GM19395 (cell line): Measurements from ENCODE around the gene IL20.
"Not testable (repeated sequence)": the region's sequence is repeated elsewhere in the genome, so short reads cannot be mapped to it uniquely, and the experiment has no call there.

ENCODE experiments used
- ATAC-seq: cut with Tn5 transposase; IDR thresholded peaks from one replicate; pipeline ENCODE4 v1.9.1; 2021; ENCODE audit warnings: mild to moderate bottlenecking, moderate library complexity; ENCODE audit not compliant: unreplicated experiment

The IL20 gene

DNA sequence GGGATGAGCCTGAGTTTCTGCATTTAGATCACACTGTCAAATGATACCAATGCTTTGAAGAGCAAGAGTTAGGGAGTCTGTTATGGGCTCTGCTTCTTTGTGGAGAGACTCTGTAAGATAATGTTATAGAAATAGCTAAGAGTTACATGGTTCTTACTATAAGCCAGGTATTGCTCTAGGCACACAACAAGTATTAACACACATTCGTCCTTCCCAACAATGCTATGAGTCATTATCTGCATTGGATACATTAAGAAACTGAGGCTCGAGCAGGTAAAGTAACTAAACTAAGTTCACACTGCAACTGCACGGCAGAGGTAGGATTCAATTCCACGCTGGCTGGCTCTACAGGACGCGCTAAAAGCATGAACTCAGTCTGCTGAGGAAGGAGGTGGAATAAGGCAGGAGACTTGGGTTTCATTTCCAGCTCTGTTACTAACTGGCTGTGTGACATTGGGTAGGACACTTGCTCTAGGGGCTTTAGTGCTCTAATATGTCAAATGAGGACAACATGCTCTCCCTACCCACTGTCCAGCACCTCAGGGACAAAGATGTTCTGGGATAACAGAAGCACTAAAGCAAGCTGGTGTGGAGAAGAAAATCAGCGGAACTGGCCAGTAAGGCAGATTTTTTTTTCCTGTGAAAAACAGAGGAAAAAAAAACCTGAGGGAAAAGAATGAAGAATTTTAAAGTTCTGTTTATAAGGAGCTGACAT, 23.7 kb upstream of the IL20 start:
- ATAC-seq: no peak

DNA sequence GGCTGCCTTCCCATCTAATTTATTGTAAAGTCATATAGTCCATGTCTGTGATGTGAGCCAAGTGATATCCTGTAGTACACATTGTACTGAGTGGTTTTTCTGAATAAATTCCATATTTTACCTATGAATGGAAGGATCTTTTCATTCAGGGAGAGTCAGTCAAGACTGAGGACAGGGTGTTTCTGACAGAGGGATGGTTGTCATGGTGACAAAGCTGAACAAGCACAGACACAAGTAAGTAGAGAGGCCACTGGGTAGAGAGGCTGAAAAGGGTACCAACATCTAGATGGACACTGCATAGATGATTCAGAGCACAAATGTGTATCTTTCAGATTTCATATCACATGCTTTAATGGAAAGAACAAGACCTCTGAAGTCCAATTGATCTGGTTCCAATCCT, 22.6 kb upstream of the IL20 start:
- no peak for ATAC-seq

DNA sequence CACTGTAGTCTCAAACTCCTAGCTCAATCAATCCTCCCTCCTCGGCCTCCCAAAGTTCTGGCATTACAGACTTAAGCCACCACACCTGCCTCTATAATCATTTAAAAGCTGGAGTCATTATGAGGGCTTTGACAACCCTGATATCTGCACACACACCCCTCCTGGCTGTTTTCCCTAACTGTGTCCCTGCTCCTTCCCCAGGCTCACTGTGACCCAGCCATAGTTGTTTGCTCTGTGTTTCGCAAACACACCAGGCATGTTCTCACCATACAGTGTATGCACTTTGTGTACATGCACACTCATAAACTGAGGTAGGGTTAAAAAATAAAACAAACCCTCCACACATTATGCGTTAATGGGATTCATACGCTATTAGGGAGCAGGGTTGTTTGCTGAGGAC, 21.8 kb upstream of the IL20 start:
- no peak for ATAC-seq

DNA sequence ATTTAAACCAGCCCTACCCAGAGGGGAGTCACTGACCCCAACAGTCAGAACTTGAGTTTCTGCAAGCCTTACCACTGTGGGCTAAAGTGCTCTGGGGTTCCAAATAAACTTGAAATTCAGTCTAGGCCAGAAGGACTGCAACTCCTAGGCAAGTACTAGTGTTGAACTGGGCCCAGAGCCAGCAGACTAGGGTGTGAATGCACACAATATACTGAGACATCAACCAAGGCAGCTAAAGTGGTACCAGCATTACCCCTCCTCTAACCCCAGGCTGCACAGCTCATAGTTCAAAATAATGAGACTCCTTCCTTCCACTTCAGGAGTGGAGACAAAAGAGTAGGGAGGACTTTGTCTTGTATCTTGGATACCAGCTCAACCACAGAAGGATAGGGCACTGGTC, 18.9 kb upstream of the IL20 start:
- ATAC-seq: no peak

DNA sequence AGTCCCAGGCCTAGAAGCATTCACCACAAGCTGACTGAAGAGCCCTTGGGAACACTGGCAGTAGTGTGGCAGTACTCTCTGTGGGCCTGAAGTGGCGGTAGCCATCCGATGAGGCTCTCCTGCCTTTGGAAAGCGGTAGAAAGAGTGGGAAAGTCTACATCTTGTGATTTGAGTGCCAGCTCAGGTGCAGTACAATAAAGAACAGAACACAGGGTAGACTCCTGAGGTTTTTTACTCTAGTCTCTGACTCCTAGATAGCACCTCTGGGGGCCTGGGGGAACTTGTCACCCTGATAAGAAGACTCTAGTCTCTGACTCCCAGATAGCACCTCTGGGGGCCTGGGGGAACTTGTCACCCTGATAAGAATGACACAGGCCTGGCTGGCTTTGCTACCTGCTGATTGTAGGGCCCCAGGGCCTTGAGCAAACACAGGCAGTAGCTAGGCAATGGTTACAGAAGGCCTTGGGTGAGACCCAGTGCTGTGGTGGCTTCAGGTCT, 18.0 kb upstream of the IL20 start:
- no peak for ATAC-seq

DNA sequence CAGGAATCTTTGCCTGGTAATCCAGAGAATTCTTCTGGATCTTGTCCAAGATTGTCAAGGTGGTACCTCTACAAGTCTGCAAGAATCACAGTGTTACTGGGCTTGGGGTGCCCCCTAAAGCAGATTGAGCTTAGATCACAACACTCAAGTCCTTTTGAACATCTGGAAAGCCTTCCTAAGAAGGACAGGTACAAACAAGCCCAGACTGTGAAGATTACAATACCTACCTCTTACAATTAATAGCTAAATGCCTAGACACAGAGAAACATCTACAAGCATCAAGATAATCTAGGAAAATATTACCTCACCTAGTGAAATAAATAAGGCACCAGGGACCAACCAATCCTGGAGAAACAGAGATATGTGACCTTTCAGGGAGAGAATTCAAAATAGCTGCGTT, 17.5 kb upstream of the IL20 start:
- no peak for ATAC-seq

DNA sequence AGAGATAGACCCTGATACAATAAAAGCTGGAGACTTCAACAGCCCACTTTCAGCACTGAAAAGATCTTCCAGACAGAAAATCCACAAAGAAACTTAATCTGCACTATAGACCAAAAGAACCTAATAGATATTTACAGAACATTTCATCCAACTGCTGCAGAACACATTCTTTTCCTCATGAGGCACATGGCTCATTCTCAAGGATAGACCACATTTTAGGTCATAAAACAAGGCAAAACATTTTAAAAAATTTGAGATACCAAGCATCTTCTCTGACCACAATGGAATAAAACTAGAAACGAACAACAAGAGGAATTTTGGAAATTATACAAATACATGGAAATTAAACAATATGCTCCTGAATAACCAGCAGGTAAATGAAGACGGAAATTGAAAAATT, 15.0 kb upstream of the IL20 start:
- ATAC-seq: no peak

DNA sequence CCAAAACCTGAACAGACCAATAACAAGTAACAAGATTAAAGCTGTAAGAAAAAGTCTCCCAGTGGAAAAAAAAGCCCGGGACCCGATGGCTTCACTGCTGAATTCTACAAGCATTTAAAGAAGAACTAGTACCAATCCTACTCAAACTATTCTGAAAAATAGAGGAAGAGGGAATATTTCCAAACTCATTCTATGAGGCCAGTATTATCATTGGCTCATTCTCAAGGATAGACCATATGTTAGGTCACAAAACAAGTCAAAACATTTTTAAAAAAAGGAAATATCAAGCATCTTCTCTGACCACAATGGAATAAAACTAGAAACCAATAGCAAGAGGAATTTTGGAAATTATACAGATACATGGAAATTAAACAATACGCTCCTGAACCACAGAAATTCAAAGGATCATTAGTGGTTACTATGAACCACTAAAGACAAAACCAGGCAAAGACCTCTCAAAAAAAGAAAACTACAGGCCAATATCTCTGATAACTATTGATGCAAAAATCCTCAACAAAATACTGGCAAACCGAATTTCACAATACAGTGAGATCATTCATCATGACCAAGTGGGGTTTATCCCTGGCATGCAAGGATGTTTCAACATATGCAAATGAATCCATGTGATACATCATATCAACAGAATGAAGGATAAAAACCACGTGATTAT, 13.9 kb upstream of the IL20 start:
- ATAC-seq: no peak

DNA sequence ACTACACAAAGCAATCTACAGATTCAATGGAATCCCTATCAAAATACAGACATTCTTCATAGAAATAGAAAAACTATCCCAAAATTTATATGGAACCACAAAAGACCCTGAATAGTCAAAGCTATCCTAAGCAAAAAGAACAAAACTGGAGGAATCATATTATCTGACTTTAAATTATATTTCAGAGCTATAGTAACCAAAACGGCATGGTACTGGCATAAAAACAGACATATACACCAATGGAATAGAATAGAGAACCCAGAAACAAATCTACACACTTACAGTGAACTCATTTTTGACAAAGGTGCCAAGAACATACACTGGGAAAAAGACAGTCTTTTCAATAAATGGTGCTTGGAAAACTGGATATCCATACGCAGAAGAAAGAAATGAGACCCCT, 12.8 kb upstream of the IL20 start:
- ATAC-seq: not testable (repeated sequence)

DNA sequence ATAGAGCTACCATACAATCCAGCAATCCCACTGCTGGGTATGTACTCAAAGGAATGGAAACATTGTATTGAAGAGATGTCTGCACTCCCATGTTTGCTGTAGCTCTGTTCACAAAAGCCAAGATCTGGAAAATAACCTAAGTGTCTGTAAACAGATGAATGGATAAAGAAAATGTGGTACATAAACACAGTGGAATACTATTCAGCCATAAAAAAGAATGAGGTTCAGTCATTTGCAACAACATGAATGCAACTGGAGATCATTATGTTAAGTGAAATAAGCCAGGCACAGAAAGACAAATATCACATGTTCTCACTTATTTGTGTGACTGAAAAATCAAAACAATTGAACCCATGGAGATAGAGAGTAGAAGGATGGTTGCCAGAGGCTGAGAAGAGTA, 11.7 kb upstream of the IL20 start:
- ATAC-seq: not testable (repeated sequence)

DNA sequence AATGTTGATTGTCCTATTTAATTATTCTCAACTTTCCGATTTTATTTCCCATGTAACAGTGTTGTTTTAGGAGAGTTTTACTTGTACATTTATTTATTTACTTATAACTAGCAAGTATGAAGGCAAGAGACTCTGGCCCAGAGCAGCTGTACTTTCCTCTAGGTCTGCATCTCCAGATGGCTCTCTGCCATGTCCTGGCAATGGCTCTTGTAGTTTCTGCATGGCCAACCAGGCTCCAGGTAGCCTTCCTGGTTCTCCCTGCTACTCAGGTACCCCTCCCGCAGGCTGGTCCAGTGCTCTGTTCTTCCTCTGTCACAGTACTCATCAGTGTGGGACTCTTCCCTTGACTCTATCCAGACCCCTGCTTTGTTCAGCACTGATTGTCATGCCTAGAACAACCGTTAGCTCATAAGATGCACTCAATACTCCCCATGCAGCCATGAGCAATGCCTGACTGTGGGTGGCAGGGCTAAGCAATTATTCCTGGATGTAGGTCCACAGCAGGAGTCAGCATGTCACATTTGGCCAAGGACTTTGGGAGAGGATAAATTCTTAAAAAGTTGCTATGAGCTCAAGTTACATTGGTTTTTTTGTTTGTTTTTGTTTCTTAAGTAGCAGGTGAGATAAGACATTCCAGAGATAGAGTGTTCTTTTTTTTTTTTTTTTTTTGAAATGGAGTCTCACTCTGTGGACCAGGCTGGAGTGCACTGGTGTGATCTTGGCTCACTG, 10.9 kb upstream of the IL20 start:
- ATAC-seq: no peak

DNA sequence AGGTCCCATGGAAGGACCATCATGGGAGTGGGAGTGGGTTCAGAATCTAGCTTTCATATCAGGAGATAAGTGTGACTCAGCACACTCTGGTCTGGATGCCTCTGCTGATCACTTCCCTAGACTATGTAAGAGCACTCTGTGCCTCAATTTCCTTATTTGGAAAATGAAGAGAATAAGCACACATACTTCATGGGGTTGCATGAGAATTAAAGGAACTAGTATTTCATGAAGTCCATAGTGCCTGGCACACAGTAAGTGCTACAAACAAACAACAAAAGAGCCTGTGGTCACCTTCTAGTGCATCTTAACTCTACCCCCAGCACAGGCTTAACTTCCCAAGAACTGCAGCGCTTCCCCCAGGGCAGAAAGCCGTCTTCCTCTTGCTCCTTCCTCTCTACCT, 9.6 kb upstream of the IL20 start:
- ATAC-seq: no peak

DNA sequence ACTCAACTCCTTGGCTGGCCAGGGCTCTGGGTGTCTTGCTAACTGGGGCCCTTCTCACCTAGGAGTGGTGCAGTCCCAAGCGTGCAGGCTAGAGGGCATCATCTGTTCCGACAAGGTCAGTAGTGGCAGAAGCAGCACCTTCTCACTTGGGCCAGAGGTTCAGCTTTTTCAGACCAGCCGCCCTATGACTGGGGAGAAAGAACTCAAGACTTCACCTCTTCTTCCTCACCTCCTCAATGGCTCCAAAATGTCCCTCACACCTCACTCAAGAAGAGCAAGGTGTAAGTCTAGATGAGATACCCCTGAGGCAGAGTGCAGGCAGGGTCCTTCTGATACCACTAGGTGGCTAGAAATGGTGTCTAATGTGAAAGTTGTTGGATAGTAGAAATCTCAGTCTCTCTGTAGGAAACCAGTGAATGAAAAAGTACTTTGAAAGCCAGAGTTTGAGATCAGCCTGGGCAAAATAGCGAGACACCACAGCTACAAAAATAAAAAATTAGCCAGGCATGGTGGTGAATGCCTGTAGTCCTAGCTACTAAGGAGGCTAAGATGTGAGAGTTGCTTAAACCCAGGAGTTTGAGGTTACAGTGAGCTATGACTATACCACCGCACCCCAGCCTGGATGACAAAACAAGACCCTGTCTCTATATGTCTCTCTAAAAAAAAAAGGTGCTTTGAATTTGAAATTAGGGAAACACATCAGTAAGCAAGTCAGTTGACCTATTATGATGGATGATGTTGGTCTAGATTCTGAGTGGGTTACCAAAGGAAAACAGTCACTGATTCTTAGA, 8.6 kb upstream of the IL20 start:
- ATAC-seq: no peak

DNA sequence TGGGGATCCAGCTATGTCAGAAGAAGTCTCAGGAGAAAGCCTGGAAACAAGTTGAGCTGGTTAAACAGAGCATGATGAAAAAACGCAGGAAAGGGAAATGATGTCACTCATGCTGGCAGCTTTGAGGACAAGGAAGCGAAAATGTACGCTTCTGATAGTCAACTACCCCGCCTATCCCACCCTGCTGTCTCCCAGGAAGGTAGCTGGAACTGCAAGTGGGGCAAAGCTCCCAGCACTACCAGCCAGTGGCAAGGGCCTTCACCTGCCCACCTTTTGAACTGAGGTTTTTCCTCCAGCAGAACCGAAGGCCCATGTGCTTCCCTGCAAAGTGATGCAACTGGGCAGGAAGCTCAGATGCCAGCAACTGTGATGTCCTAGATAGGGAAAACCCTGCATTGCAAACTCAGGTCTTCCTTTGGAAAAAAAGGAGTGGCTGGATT, 6.3 kb upstream of the IL20 start:
- no peak for ATAC-seq

DNA sequence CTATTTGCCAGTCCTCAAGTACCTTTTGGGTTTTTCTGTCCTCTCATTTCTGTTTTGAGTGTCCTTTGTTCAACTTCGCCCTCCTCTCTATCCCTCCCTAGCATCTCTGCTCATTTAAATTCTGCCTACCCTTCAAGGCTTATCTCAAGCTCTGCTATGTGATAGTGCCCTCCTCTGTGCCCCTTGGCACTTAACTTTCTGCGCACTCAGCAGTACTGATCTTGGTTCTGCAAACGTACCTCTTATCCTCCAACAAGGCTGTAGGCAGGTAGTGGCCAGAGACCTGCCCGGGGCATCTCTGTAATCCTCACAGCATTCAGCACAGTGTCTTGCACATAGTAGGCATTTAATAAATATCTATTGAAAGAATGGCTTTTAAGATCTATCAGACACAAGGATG, 5.3 kb upstream of the IL20 start:
- no peak for ATAC-seq

DNA sequence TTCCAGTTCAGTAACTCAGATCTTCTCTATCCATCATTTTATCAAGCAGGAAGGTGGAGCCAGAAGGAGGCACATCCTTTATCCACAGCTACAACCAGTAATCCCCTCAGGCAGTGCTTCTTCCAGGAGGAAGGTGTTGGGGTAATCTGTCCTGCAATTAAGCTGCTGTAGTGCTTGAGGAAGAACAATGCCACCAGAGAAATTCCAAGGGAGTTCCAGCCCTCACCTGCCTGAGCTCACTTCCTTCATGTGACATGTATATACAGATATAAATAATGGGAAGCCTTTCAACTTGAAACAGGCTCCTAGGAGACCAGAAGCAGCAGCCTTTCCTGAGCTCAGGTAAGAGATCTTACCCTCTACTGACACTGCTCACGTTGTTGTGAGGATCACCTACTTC, 2.2 kb upstream of the IL20 start:
- no peak for ATAC-seq

DNA sequence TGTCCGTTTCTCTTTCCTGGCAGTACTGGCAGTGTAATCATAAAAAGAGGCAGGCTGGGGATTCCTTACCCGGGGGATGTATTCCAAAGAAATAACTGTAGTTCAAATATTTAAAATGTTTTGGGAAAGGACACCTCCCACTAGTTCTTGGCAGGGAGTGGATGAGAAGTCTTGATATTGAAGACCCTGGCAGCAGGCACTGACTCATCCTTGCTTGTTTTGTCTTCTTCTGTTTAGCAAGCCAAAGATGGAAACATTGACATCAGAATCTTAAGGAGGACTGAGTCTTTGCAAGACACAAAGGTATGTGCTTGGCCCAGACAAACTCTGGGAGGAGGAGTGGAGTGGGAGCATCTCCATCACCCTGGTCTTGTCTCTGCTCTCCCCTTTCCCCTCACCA, 639 bp downstream of the IL20 start:
- no peak for ATAC-seq

DNA sequence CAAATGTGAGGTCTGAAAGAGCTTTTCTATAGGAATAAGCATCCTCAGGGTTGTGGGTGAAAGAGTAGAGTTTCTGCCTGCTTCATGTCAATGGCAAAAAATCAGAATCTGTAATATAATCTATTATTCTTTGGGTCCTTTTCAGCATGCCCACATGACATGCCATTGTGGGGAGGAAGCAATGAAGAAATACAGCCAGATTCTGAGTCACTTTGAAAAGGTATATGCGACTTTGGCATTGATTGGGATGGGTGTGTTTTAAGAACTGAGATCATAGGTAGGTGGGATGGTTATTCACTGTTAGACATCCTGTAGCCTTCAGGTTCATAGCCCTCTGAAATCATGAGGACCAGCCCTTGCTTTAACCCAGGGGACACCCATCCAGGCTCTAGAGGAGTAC, 1.8 kb downstream of the IL20 start:
- no peak for ATAC-seq

DNA sequence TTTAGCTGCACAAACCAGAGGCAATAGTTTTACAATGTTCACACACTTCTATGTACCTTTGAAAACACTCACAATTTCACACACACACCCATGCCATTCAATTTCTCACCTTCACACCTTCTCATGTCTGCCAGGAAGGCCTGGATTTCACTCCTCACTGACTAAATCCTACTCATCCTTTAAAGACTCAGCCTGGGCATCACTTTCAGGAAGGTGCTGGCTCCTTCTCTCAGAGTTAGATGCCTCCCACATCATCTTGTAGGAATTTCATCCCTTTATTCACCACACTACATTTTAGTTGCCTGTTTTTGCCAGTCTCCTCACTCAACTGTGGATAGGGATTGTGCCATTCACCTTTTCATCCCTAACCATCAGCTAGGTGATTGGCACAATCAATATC, 2.3 kb downstream of the IL20 start:
- ATAC-seq: no peak

DNA sequence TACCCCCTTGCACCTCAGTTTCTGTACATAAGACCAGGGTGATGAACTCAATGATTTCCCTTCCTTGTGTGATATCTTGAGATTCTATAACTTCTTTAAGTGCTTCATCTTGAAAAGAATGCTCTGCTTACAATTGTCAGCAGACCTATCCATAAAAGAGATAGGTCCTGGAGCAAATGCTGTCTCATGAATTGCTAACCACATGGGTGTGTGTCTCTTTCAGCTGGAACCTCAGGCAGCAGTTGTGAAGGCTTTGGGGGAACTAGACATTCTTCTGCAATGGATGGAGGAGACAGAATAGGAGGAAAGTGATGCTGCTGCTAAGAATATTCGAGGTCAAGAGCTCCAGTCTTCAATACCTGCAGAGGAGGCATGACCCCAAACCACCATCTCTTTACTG, 2.8 kb downstream of the IL20 start:
- no peak for ATAC-seq

DNA sequence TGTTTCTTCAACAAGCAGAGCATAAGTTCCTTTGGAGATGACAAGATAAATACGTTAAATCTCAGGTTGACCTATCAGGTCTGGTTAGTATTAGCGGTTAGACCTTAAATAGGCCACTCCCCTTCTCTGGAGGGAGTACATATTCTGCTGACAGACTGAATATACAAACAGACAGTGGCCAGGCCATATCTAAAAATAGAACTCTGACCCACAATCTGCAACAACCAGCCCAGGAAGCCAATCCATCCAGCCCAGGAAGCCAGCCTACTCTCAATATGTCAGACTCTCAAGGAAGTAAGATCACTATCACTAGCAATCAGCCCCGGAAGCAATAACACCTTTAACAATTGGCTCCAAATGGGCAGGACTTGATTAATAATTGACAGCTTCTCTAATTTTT, 6.7 kb downstream of the IL20 start:
- ATAC-seq: no peak
